Globus pallidus (tissue), 1 donor: ENCODE data around the gene SBF1.
A peak's percentile ranks its signal among the peaks of the same experiment; 100 is the strongest.
"Not testable (repeated sequence)": the region's sequence is repeated elsewhere in the genome, so short reads cannot be mapped to it uniquely, and the experiment has no call there.

Experiments used
- DNase-seq: peaks from one replicate; pipeline ENCODE4 v3.0.0-alpha.2; 2015; ENCODE audit warnings: low spot score

Gene SBF1

DNA sequence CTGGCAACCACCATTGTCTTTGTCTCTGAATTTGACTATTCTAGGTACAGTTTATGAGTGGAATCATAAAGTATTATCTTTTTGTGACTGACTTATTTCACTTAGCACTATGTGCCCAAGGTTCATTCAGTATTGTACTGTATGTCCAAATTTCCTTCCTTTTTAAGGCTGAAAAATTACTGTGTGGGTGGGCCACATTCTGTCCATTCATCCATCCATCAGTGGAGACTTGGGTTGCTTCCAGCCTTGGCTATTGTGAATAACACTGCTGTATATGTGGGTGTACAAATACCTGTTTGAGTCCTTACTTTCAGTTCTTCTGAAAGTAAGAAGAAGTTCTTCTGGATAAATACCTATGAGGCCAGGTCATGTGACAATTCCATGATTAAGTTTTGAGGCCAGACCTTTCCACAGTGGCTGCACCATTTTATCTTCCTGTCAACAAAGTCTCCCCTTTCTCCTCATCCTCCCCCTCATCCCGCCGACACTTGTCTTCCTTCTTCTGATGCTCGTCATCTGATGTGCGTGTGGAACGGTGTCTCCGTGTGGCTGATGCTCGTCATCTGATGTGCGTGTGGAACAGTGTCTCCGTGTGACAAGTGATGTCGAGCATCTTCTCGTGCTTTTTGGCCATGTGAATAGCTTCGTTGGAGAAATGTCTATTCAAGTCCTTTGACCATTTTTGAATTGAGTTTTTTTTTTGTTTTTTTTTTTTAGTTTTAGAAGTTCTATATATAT lies 49.5 kb downstream of the SBF1 start:
- no peak for DNase-seq

DNA sequence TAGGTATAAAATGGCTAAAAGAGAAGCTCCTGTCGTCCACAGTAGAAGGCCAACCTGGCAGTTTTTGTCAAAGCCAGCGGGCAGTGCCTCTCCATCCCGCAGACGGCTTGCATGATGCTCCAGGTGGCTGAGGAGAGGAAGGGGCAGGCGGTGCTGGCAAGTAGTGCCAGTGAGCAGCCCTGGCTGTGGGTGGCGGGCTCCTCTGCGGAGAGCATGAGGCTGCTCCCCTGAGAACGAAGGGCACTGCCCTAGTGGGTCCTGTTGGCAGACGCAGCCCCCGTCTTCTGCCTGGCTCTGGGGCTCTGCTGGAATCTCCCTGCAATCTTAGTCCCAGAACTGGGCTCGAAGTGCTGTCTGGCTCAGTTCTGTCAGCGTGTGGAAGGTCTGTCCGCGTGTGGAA lies 50.9 kb downstream of the SBF1 start:
- DNase-seq, result no peak

DNA sequence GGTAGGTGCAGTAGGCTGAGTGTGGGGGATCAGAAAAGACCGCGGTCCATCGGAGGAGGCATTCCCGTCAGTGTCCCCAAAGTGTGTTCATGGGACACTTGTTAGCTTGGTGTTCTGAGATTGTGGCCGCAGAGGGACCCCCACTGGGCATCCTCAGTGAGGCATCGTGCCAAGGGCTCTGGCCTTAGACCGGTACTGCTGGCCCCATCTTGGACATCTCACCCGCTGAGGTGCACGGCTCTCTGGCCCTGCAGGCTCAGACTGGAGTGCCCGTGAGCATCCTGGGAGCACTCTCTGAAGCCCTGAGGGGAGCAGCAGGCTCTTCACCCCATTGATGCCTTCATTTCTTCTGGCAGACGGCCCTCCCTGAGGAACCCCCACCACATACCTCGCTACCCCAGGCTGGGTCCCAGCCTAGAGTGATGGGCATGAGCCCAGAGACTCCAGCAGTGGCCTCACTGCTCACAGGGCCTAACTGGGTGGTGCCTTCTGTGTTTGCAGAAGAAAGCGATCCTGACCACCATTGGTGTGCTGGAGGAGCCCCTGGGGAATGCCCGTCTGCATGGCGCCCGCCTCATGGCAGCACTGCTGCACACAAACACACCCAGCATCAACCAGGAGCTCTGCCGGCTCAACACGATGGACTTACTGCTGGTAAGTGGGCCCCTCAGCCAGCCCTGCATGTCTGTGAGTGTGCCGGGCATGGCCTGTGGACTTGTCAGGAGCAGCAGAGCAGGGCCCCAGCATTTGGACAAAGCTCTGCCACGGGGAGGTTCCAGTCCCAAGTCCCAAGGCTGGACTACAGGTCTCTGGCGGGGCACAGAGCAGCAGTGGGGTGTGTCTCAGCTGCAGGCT lies 51.6 kb downstream of the SBF1 start:
- DNase-seq, result no peak

- DNase-seq, result no peak
These were observed 52.8 kb downstream of the SBF1 start for GRCh38 chr22:50422046-50422445.

GRCh38 chr22:50420581-50420980 lies 54.3 kb downstream of the SBF1 start:
- no peak for DNase-seq

DNA sequence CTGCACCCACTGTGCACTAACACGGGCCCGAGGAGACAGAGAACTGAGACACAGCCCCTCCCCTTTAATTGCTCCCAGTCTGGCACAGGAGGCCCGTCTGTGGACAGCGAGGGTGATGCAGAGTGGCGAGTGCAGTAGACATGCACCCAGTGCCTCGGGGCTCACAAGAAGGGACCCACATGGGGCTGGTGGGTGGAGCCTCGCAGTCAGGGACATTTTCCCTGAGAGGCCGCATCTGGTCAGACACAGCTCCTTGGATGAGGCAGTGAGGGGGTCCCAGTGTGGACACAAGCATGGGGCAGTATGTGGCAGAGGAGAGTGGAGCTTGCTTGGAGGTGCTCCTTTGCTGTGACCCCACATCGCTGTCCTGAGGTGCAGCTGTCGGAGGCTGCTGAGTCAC lies 54.8 kb downstream of the SBF1 start:
- DNase-seq, result no peak

- no peak for DNase-seq
These were observed 55.7 kb downstream of the SBF1 start for GRCh38 chr22:50419116-50419515.

- DNase-seq, result peak; percentile 76
These were observed 56.2 kb downstream of the SBF1 start for GRCh38 chr22:50418624-50419023.

DNA sequence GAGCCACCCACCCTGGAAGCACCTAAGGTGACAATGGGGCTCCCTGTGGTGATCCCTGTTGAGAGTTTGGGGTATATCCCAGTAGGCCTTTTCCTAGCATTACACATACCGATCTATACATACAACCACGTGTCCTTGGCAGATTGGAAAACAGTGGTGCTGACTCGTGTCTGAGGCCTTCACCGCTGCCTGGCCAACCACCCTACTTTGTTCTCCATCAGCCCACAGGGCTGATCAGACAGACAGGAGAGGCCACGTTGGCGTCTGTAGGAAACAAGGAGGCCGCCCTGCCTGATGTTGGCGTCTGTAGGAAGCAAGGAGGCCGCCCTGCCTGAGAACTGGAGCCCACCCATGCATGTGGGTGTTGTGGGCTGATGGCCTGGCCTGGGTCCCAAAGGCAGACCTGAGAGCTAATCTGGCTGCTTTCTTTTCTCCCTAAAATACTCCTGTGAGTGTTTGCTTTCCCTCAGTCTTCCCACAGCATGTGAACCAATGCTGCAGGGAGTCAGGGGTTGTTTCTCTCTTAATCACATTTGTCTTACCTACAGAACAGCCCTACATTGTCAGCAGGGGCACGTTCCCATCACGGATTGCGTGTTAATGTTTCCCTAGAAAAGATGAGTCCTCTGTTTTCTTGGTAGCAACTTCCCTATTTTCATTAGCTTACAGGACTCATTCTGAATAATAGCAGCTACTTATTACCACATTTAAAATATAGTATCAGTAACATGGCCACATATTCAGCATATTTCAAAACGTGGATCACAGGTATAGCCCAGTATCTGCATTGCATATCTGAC lies 57.2 kb downstream of the SBF1 start:
- DNase-seq, result no peak

GRCh38 chr22:50416996-50417395 lies 57.8 kb downstream of the SBF1 start:
- peak; percentile 62 for DNase-seq

GRCh38 chr22:50415426-50415825 lies 59.4 kb downstream of the SBF1 start:
- DNase-seq, result no peak

- DNase-seq, result no peak
These were observed 60.2 kb downstream of the SBF1 start for GRCh38 chr22:50414476-50415248.

GRCh38 chr22:50408954-50409353 lies 65.9 kb downstream of the SBF1 start:
- not testable (repeated sequence) for DNase-seq

- DNase-seq, result no peak
These were observed 66.5 kb downstream of the SBF1 start for GRCh38 chr22:50408311-50408710.

- DNase-seq, result no peak
These were observed 68.2 kb downstream of the SBF1 start for GRCh38 chr22:50406416-50407170.

GRCh38 chr22:50403701-50404101 lies 71.1 kb downstream of the SBF1 start:
- DNase-seq, result peak; percentile 62

DNA sequence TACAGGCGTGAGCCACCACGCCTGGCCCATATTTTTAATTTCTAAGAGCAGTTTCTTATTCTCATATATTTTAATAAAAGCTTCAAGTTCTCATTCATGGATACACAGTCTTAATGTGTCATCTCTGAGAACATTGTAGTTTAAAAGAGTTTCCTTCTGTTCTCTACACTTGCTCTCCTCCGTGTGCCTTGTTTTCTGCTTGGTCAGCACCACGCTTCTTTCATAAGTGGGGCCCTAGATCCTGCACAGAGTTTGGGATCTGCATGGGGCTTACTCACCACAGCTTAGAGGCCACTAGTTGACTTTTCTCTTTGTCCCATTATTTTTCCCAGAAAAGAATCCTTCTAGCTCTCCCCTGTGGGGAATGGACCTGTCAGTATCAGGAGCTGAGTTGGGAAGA lies 72.9 kb downstream of the SBF1 start:
- no peak for DNase-seq

DNA sequence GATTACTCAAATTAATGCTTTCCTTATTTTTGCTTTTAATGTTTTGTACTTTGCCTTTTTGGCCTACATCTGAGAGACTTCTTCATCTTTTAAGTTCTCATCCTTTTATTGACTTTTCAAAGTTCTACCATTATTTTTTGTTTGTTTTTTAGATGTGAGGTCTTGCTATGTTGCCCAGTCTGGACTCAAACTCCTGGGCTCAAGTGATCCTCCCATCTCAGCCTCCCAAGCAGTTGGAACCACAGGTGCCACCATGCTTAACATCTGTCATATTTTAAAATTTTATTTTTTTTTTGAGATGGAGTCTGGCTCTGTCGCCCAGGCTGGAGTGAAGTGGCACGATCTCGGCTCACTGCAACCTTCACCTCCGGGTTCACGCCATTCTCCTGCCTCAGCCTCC lies 73.9 kb downstream of the SBF1 start:
- no peak for DNase-seq

DNA sequence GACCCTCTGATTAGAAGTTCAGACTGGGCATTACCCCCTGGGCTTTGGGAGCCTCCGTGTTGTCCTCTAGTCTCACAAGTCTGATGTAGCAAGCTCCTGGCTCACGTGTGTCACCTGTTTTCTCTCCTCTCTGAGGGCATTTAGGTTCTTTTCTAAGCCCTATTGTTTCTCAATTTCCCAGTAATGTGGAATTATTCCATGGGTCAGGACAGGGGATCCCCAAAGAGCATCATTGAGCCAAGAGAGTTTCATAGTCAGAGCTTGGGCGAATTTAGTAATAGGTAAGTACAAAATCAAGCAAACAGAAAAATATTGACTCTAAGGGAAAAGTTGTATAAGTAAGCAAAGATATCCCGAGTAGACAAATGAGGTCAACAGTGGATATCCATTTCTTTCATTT lies 74.4 kb downstream of the SBF1 start:
- no peak for DNase-seq

DNA sequence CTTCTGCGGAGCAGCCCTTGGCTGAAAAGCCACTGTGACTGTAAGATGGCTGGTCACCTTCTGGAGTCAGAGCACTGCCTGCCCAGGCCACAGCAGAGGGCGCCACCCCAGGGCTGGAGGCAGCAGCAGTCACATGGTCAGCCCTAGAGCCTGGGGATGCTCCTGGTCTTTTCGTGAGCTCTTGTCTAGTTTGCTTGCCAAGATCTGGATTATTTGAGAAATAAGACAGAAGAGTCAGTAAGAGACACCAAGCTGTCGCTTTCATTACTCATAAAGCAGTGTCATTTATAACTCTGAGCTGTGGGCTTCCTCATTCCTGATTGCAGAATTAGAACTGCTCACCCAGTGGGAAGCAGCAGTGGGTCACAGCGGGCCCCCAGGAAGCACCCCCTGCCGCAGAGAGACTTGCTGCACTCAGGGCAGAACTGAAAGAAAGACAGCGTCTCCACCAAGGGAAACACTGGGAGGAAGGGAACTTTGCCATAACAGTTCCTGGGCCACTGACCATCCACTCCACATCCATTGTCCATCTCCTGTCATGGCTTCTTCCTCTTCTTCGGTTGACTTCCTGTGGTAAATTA lies 75.0 kb downstream of the SBF1 start:
- peak; percentile 65 for DNase-seq
